CD4-positive, alpha-beta T cell (primary cell): ENCODE measurements around the gene PRKCQ. TPM values are rescaled to one million over a fixed set of nuclear protein-coding genes. Genes with fewer than 3 reads are reported as not detected.
"Not testable (repeated sequence)": the region's sequence is repeated elsewhere in the genome, so short reads cannot be mapped to it uniquely, and the experiment has no call there.

Experiments used
- ATAC-seq: fragments of 200-7000 bp; cut with Tn5 transposase; one replicate; pipeline ENCODE4 v1.10.0; 2022; ENCODE audit warnings: mild to moderate bottlenecking; ENCODE audit not compliant: poor library complexity
- CTCF ChIA-PET: fragments of 350-600 bp; sonication (Branson Sonifier 250); formaldehyde crosslinking; loops from one replicate; lab custom pipeline; 2021; ENCODE audit warnings: antibody characterized with exemption, inconsistent platforms; lab: Charles Lee
- POLR2A ChIA-PET: fragments of 350-600 bp; sonication (Branson Sonifier 250); formaldehyde crosslinking; loops from one replicate; lab custom pipeline; 2021; ENCODE audit warnings: antibody characterized with exemption, inconsistent platforms; lab: Charles Lee
- DNase-seq, 14 experiments: peaks; one replicate each; pipeline ENCODE4 v3.0.0-alpha.2; 2013 to 2020; ENCODE audit warnings: mixed read lengths in 2 of 14
- H3K27ac ChIP-seq, 2 donors: one replicate each; pipeline versions ENCODE4 v1.5.1 to v1.7.0; 2013; ENCODE audit warnings: low read length in 2 of 2, low read depth in 1 of 2, mild to moderate bottlenecking in 1 of 2
- H3K27me3 ChIP-seq, 2 experiments: 1 replicate in 1 of 2; 2 replicates in 1 of 2; pipeline versions ENCODE4 v1.6.1 to v1.7.0; 2013; ENCODE audit warnings: low read length in 2 of 2, control low read depth in 1 of 2, mild to moderate bottlenecking in 1 of 2, moderate library complexity in 1 of 2; ENCODE audit not compliant: insufficient read depth in 2 of 2, control insufficient read depth in 1 of 2
- H3K36me3 ChIP-seq: one replicate; pipeline ENCODE4 v1.6.1; 2013; ENCODE audit warnings: low read length, control low read depth; ENCODE audit not compliant: insufficient read depth
- H3K4me1 ChIP-seq: one replicate; pipeline ENCODE4 v1.6.1; 2013; ENCODE audit warnings: low read length, control low read depth; ENCODE audit not compliant: insufficient read depth
- H3K4me3 ChIP-seq: one replicate; pipeline ENCODE4 v1.5.1; 2013; ENCODE audit warnings: mild to moderate bottlenecking, low read length, moderate library complexity
- H3K9me3 ChIP-seq, 2 experiments: 1 replicate in 1 of 2; 2 replicates in 1 of 2; pipeline versions ENCODE4 v1.6.1 to v1.7.0; 2013; ENCODE audit warnings: low read length in 2 of 2, mild to moderate bottlenecking in 2 of 2, control low read depth in 1 of 2, moderate library complexity in 1 of 2; ENCODE audit not compliant: control insufficient read depth in 1 of 2, insufficient read depth in 1 of 2
- H3K27ac Mint-ChIP-seq: one replicate; pipeline ENCODE4 v1.8.0; 2020; ENCODE audit warnings: mixed read lengths
- H3K27me3 Mint-ChIP-seq: one replicate; pipeline ENCODE4 v1.8.0; 2021; ENCODE audit warnings: mixed read lengths
- H3K36me3 Mint-ChIP-seq: one replicate; pipeline ENCODE4 v1.8.0; 2021; ENCODE audit warnings: low read depth, mixed read lengths
- H3K4me1 Mint-ChIP-seq: one replicate; pipeline ENCODE4 v1.8.0; 2021; ENCODE audit warnings: low read depth, mixed read lengths
- H3K4me3 Mint-ChIP-seq: one replicate; pipeline ENCODE4 v1.8.0; 2020; ENCODE audit warnings: mild to moderate bottlenecking, mixed read lengths
- H3K9me3 Mint-ChIP-seq: one replicate; pipeline ENCODE4 v1.8.0; 2020; ENCODE audit warnings: mixed read lengths
- intact Hi-C, 2 experiments: fragments of 100-400 bp; cut with DNase I in 1 of 2; cut with micrococcal nuclease in 1 of 2; formaldehyde crosslinking; loops; one replicate each; pipeline versions ENCODE4 v1.15.1 to v1.9.0; 2023 to 2025; cut with DNase I, micrococcal nuclease
- total RNA-seq, 174 experiments: library from RNA in 2 of 174; stranded (reverse) in 2 of 174; gene quantifications; one replicate each; pipeline ENCODE4 v1.2.3 and lab custom pipeline; 2021 to 2026
- TF ChIP-seq, protein P1 (sequence below): fragments of 200-600 bp; IDR thresholded peaks from one replicate; pipeline ENCODE4 v1.8.0; 2022; ENCODE audit warnings: antibody characterized with exemption, mild to moderate bottlenecking

The PRKCQ gene
- total RNA-seq, 2 experiments from 2014 or later, result 43.4 to 43.9 TPM

DNA sequence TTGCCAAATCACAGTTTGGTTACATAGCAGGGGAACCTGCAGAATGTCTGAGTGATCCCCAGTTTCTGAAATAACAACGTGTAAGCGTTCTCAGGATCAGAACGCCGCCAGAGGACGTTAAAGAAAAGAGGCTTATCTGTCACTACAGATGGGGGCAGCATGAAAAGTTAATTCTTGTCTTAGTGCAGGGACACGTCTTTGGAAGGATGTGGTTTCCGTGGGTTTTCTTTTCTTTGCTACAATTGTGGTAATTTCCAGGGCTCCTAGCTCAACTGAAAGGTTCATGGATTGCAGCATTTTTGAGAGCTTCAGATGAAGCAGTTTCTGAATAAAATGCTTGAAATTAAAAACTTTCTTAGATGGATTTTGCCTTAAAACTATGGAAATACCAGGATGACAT, 106.6 kb downstream of the PRKCQ start:
- Mint-ChIP-seq H3K9me3 (no peaks in the 10 kb centered on the region), H3K27ac (peak overlapping the region; percentile 95), H3K4me3 (peak overlapping the region; percentile 39), H3K27me3 (no peaks in the 10 kb centered on the region), H3K36me3 (peaks cover 91% of the 10 kb centered on the region), H3K4me1 (peaks cover 65% of the 10 kb centered on the region)
- Histone ChIP-seq H3K4me1 (peaks cover 23% of the 10 kb centered on the region), H3K9me3 (no peaks in the 10 kb centered on the region), H3K36me3 (peaks cover 72% of the 10 kb centered on the region), H3K27ac (peak overlapping the region; percentile 69 to 75), H3K4me3 (peak overlapping the region; percentile 47), H3K27me3 (no peaks in the 10 kb centered on the region)
- DNase-seq (peak; percentile 15 to 93 (median 38)), ATAC-seq (peak; percentile 87)
- intact Hi-C loops, result loop anchor here in 1 of 2 experiments (1.0 to 2.0 kb wide), 4 partner anchors 21 to 107 kb away; partner anchors contain the start of gene PRKCQ
- TF ChIP-seq, protein P1, sequence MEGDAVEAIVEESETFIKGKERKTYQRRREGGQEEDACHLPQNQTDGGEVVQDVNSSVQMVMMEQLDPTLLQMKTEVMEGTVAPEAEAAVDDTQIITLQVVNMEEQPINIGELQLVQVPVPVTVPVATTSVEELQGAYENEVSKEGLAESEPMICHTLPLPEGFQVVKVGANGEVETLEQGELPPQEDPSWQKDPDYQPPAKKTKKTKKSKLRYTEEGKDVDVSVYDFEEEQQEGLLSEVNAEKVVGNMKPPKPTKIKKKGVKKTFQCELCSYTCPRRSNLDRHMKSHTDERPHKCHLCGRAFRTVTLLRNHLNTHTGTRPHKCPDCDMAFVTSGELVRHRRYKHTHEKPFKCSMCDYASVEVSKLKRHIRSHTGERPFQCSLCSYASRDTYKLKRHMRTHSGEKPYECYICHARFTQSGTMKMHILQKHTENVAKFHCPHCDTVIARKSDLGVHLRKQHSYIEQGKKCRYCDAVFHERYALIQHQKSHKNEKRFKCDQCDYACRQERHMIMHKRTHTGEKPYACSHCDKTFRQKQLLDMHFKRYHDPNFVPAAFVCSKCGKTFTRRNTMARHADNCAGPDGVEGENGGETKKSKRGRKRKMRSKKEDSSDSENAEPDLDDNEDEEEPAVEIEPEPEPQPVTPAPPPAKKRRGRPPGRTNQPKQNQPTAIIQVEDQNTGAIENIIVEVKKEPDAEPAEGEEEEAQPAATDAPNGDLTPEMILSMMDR, result peak; percentile 60
- ChIA-PET POLR2A (interaction anchor here (0.6 to 2.6 kb wide), 21 partner anchors 9 to 422 kb away, joined by 3 to 25 read pairs (median 4); partner anchors contain the start of genes PFKFB3 and PRKCQ), CTCF (interaction anchor here (0.6 to 4.5 kb wide), 16 partner anchors 15 to 128 kb away, joined by 3 to 20 read pairs (median 4); no protein-coding TSS in a partner anchor)

DNA sequence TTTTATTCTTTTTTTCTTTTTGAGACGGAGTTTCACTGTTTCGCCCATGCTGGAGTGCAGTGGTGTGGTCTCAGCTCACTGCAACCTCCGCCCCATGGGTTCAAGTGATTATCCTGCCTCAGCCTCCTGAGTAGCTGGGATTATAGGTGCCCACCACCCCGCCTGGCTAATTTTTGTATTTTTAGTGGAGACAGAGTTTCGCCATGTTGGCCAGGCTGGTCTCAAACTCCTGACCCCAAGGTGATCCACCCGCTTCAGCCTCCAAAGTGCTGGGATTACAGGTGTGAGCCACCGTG, 107.4 kb downstream of the PRKCQ start:
- H3K27ac ChIP-seq, H3K27me3 ChIP-seq, H3K9me3 Mint-ChIP-seq, H3K4me3 ChIP-seq, ATAC-seq, H3K27me3 Mint-ChIP-seq, H3K9me3 ChIP-seq, H3K27ac Mint-ChIP-seq, DNase-seq, H3K4me3 Mint-ChIP-seq: not testable (repeated sequence)
- CTCF ChIA-PET, result interaction anchor here (1.3 to 4.5 kb wide), 6 partner anchors 70 to 129 kb away, joined by 4 to 20 read pairs (median 6); no protein-coding TSS in a partner anchor
- POLR2A ChIA-PET, result interaction anchor here (1.3 to 2.6 kb wide), 6 partner anchors 8 to 270 kb away, joined by 3 to 25 read pairs (median 8); partner anchors contain the start of gene PFKFB3
- intact Hi-C loops, result loop anchor here in 1 of 2 experiments (1.0 to 2.0 kb wide), 4 partner anchors 22 to 108 kb away; partner anchors contain the start of gene PRKCQ
- H3K36me3 ChIP-seq, result peaks cover 67% of the 10 kb centered on the region
- peaks cover 65% of the 10 kb centered on the region for H3K4me1 Mint-ChIP-seq
- peaks cover 23% of the 10 kb centered on the region for H3K4me1 ChIP-seq
- peaks cover 91% of the 10 kb centered on the region for H3K36me3 Mint-ChIP-seq

DNA sequence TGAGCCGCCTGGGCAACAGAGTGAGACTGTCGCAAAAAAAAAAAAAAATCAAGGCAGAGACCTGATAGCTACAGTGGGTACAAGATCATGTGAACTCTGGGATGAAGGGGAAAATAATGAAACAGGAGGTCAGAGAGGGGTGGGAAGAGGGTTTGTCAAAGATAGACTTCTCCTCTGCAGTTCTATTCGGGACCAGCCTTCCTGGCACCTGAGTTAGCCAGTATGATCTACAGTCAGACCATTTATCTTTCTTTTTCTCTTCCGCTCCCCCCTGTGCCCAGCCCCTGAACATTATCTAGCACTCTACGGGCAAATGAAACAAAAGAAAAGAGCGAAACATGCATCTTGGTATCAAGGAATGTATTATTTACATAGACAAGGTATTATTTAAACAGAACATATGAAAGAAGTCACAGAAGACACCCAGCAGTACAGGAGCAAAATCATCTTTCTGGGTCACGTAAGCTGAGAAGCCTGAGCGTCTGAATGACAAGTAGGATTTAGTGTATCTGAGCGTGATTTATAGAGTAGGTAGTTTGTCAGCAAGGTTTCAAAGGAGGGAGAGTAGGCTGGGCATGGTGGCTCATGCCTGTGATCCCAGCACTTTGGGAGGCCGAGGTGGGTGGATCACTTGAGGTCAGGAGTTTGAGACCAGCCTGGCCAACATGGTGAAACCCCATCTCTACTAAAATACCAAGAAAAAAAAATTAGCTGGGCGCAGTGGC, 109.0 kb downstream of the PRKCQ start:
- H3K27ac ChIP-seq, result no peak overlapping the region
- Mint-ChIP-seq H3K4me1 (peaks cover 63% of the 10 kb centered on the region), H3K4me3 (no peak overlapping the region), H3K9me3 (no peaks in the 10 kb centered on the region), H3K27me3 (no peaks in the 10 kb centered on the region), H3K27ac (peak overlapping the region; percentile 61), H3K36me3 (peaks cover 91% of the 10 kb centered on the region)
- no peak for ATAC-seq
- no peaks in the 10 kb centered on the region for H3K9me3 ChIP-seq
- no peaks in the 10 kb centered on the region for H3K27me3 ChIP-seq
- ChIA-PET CTCF (no interaction called here), POLR2A (interaction anchor here (1.6 kb wide), 1 partner anchor 107 kb away, joined by 4 read pairs; no protein-coding TSS in a partner anchor)
- peaks cover 68% of the 10 kb centered on the region for H3K36me3 ChIP-seq
- intact Hi-C loops, result no loop called here
- peaks cover 23% of the 10 kb centered on the region for H3K4me1 ChIP-seq
- DNase-seq, result no peak
- TF ChIP-seq, protein P1, result no peak
- no peak overlapping the region for H3K4me3 ChIP-seq
